ENCODE data around the gene IL37.
"Not testable (repeated sequence)": the region's sequence is repeated elsewhere in the genome, so short reads cannot be mapped to it uniquely, and the experiment has no call there.

IL37 gene

DNA sequence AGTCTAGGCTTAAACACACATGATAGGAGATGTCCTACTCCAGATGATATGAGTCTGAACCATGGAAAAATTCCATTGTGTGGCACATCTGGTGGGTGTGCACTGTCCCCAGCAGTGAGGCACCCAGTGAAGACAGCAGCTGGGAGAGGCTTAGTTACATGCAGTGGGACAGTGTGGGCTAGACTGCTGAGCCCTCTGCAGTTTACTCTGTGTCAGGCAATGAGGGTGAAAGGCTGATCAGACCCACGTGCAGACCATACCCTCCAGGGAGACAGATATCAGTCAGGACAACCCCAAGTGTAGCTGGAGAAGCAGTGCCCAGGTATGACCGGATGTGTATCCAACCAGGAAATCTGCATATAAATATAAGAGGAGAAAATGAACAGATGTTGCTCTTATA, 13.4 kb downstream of the IL37 start:
- no peak for DNase-seq (ENCODE audit: low spot score)
- TF ChIP-seq, protein P1, sequence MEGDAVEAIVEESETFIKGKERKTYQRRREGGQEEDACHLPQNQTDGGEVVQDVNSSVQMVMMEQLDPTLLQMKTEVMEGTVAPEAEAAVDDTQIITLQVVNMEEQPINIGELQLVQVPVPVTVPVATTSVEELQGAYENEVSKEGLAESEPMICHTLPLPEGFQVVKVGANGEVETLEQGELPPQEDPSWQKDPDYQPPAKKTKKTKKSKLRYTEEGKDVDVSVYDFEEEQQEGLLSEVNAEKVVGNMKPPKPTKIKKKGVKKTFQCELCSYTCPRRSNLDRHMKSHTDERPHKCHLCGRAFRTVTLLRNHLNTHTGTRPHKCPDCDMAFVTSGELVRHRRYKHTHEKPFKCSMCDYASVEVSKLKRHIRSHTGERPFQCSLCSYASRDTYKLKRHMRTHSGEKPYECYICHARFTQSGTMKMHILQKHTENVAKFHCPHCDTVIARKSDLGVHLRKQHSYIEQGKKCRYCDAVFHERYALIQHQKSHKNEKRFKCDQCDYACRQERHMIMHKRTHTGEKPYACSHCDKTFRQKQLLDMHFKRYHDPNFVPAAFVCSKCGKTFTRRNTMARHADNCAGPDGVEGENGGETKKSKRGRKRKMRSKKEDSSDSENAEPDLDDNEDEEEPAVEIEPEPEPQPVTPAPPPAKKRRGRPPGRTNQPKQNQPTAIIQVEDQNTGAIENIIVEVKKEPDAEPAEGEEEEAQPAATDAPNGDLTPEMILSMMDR (IDR thresholded peaks at IDR 0.05; ENCODE audit: extremely low read depth, missing control alignments), result no peak

DNA sequence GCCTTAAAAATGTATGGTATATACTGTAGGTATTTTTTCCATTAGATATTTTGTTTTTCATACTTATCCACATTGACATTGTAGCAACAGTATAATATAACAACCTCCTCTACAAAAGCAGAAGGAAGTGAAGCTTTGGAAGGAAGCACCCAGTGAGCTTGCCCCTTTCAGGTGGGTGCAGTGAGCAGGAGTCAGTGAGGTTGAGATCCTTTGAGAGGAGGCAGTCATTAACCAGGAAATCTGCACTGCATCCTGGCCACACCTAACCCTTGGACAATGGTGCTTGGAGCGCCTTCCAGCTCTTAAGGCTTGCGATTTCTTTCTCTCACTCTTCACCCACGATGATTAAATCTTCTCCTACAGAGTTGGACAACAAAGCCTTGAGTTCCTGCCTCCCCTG, 13.9 kb downstream of the IL37 start:
- no peak for DNase-seq (ENCODE audit: low spot score)

DNA sequence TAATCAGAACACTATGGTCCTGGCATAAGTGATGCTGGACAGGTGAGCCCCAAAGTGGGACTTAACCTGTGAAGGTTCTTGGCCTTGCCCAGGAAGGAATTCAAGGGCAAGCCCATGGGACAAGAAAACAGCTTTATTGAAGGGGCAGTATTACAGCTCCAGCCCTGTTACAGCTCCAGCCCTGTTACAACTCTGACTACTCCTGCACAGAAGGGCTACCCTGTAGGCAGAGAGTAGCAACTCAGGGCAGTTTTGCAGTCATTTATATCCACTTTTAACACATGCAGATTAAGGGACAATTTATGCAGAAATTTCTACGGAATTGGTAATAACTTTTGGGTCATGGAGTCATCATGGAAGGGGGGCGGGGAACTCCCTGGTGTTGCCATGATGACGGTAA, 15.7 kb downstream of the IL37 start:
- TF ChIP-seq, protein P1 (IDR thresholded peaks at IDR 0.05; ENCODE audit: extremely low read depth, missing control alignments), result no peak

More for the DNA sequence above, 13.9 kb downstream of the IL37 start:
- TF ChIP-seq, protein P1 (IDR thresholded peaks at IDR 0.05; ENCODE audit: extremely low read depth, missing control alignments), result no peak

DNA sequence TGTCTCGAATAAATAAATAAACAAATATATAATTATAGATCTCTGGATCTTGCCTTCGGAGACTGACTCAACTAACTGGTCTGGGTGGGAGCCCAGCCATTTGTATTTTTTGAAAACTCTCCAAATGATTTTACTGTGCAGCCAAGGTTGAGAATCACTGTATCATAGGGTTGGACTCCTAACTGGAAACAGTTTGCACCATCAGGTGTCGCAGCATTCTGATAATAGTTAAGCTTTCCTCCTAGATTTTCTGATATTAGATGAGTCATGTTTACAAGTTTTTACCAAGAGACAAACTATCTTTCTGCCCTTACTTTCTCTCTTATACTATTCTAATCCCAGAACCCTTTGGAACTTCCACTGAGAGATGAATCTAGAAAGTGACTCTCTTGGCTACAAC, 16.8 kb downstream of the IL37 start:
- TF ChIP-seq, protein P1 (IDR thresholded peaks at IDR 0.05; ENCODE audit: extremely low read depth, missing control alignments), result no peak
- DNase-seq (ENCODE audit: low spot score), result no peak

More for the DNA sequence above, 15.7 kb downstream of the IL37 start:
- DNase-seq (ENCODE audit: low spot score), result no peak

DNA sequence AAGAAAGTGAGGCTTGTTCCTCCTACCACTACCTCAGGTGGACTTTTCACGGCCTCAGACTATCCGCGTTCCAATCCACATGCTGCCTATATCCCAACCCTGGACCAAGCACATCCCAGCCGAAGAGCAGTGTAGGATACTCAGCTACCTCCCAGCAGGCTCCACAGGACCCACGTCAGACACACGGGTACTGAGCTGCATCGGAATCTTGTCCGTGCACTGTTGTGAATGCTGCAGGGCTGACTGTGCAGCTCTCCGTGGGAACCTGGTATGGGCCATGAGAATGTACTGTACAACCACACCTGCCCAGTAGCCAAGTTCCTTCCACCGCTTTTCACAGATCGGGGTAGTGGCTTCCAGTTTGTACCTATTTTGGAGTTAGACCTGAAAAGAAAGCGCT, 22.3 kb downstream of the IL37 start:
- TF ChIP-seq, protein P1 (IDR thresholded peaks at IDR 0.05; ENCODE audit: extremely low read depth, missing control alignments), result no peak
- DNase-seq (ENCODE audit: low spot score), result no peak

DNA sequence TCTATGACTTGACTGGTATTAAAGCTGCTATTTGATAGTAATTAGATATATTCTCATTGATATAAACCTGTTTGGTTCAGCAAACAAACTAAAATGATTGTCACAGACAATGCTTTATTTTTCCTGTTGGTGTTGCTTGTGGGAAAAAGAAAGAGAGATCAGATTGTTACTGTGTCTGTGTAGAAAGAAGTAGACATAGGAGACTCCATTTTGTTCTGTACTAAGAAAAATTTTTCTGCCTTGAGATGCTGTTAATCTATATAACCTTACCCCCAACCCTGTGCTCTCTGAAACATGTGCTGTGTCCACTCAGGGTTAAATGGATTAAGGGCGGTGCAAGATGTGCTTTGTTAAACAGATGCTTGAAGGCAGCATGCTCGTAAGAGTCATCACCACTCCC, 23.2 kb downstream of the IL37 start:
- DNase-seq (ENCODE audit: low spot score), result not testable (repeated sequence)

DNA sequence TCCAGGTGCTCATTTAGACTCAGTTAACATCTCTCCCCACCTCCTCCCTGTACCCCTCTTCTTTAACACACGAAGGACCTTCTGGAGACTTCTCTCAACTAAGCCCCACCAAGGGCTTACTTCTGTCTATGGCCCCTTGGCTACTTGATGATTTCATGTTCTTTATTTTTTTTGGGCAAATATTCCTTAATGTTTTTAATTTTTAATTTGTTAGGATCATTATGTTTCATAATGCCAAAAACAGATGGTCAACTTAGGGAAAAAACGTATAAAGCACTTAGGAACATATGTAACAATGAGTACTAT, 25.9 kb downstream of the IL37 start:
- TF ChIP-seq, protein P1 (IDR thresholded peaks at IDR 0.05; ENCODE audit: extremely low read depth, missing control alignments), result no peak
- DNase-seq (ENCODE audit: low spot score), result no peak

DNA sequence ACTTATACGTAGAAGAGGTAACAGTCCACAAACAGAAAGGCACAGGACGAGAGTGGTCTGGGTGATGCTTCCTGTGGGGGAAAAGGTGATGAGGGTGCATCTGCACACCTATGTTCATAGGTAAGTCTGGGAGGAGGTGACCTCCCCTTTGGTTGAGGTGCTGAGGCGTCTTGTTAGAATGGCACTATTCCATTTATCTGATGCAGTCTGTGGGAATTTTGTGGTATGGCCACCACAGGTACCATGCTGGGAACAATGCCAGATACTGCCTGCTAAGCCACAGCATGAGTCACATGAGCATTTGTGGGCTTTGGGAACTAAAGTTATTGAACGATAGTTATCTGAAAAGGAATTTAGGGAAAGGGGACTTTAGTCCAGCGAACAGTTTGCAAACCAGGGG, 27.9 kb downstream of the IL37 start:
- no peak for DNase-seq (ENCODE audit: low spot score)
- TF ChIP-seq, protein P1 (IDR thresholded peaks at IDR 0.05; ENCODE audit: extremely low read depth, missing control alignments), result no peak

All from GM20000 (cell line).